Measurements from ENCODE around the gene OTUD5. TPM values are rescaled to one million over a fixed set of nuclear protein-coding genes. Genes with fewer than 3 reads are reported as not detected.
"Not testable (repeated sequence)": the region's sequence is repeated elsewhere in the genome, so short reads cannot be mapped to it uniquely, and the experiment has no call there.

The OTUD5 gene
- total RNA-seq, 1 experiment from 2014 or later, result 52.6 TPM

DNA sequence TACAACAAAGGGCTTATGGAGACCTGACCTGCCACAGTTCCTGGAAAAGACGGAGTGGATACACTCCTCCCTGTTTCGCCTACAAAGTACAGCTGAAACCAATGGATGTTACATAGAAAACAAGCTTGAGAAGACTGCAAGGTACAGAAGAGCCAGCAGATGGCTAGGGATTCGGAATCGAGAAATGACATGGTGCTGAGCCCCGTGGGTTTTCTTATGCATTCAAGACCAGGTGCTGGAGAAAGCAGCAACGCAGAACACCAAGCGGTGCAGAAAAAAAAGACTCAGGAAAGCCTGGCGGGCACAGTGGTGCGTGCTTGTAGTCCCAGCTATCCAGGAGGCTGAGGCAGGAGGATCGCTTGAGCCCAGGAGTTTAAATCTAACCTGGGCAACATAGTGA, 73.7 kb downstream of the OTUD5 start:
- TF ChIP-seq, protein P1, sequence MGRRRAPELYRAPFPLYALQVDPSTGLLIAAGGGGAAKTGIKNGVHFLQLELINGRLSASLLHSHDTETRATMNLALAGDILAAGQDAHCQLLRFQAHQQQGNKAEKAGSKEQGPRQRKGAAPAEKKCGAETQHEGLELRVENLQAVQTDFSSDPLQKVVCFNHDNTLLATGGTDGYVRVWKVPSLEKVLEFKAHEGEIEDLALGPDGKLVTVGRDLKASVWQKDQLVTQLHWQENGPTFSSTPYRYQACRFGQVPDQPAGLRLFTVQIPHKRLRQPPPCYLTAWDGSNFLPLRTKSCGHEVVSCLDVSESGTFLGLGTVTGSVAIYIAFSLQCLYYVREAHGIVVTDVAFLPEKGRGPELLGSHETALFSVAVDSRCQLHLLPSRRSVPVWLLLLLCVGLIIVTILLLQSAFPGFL (CRISPR knock-in tag; IDR thresholded peaks at IDR 0.05; ENCODE audit: borderline replicate concordance), result no peak
- TF ChIP-seq ZNF138 (CRISPR knock-in tag; conservative IDR thresholded peaks at IDR 0.05), result no peak
- TF ChIP-seq ELF4 (CRISPR knock-in tag; IDR thresholded peaks at IDR 0.05; ENCODE audit: low read depth), result no peak
- no peak for TF ChIP-seq ZNF121 (CRISPR knock-in tag; IDR thresholded peaks at IDR 0.05)
- no peak for TF ChIP-seq ETV6 (CRISPR knock-in tag; IDR thresholded peaks at IDR 0.05)
- TF ChIP-seq EMX1 (CRISPR knock-in tag; IDR thresholded peaks at IDR 0.05), result no peak
- no peak for TF ChIP-seq ATF6 (CRISPR knock-in tag; IDR thresholded peaks at IDR 0.05)
- TF ChIP-seq ZBTB21 (CRISPR knock-in tag; IDR thresholded peaks at IDR 0.05; ENCODE audit: borderline replicate concordance), result no peak
- TF ChIP-seq PRRX2 (CRISPR knock-in tag; IDR thresholded peaks at IDR 0.05), result no peak
- no peaks in the 10 kb centered on the region for H3K9me3 Mint-ChIP-seq
- DNase-seq (ENCODE audit: low spot score), result no peak
- H3K27ac Mint-ChIP-seq, result no peak overlapping the region
- ChIA-PET CTCF (no interaction called here), POLR2A (no interaction called here)
- no peak overlapping the region for H3K4me3 Mint-ChIP-seq
- no peaks in the 10 kb centered on the region for H3K36me3 Mint-ChIP-seq
- H3K27me3 Mint-ChIP-seq (ENCODE audit: low read depth), result no peaks in the 10 kb centered on the region; the same call in 1 of the 2 replicates
- no peak for ATAC-seq
- no peaks in the 10 kb centered on the region for H3K4me1 Mint-ChIP-seq

GRCh38 chrX:48876944-48877343, 80.5 kb downstream of the OTUD5 start:
- ATAC-seq; H3K4me3 Mint-ChIP-seq; H3K36me3 Mint-ChIP-seq; H3K4me1 Mint-ChIP-seq; H3K27ac Mint-ChIP-seq; H3K27me3 Mint-ChIP-seq (ENCODE audit: low read depth); DNase-seq (ENCODE audit: low spot score); CTCF ChIA-PET; H3K9me3 Mint-ChIP-seq; POLR2A ChIA-PET: not testable (repeated sequence)

Other genes starting within 250 kb of the OTUD5 start
- gene GLOD5, start 195.9 kb downstream of the OTUD5 start, total RNA-seq (2021), result 0.27 TPM in 1 of 3 replicates, not detected in the others
- gene GATA1, start 171.0 kb downstream of the OTUD5 start, total RNA-seq (2021), result 0.25 to 0.27 TPM (median 0.26 TPM) in 3 replicates
- gene HDAC6, start 155.5 kb downstream of the OTUD5 start, total RNA-seq (2021), result 58.5 to 60.3 TPM (median 59.2 TPM) in 3 replicates
- gene ERAS, start 131.1 kb downstream of the OTUD5 start, total RNA-seq (2021), result not detected in 3 replicates
- 7.4 to 8.0 TPM (median 7.5 TPM) in 3 replicates for gene PCSK1N, start 122.0 kb downstream of the OTUD5 start, total RNA-seq (2021)
- gene TIMM17B, start 59.8 kb downstream of the OTUD5 start, total RNA-seq (2021), result 99.6 to 120 TPM (median 114 TPM) in 3 replicates
- 79.4 to 81.2 TPM (median 81.2 TPM) in 3 replicates for gene PQBP1, start 59.7 kb downstream of the OTUD5 start, total RNA-seq (2021)
- 18.0 to 21.0 TPM (median 20.2 TPM) in 3 replicates for gene SLC35A2, start 46.0 kb downstream of the OTUD5 start, total RNA-seq (2021)
- gene PIM2, start 38.6 kb downstream of the OTUD5 start, total RNA-seq (2021), result 146 to 184 TPM (median 182 TPM) in 3 replicates
- 4.9 to 5.4 TPM (median 5.2 TPM) in 3 replicates for gene KCND1, start 14.2 kb upstream of the OTUD5 start, total RNA-seq (2021)
- gene GRIPAP1, start 44.7 kb upstream of the OTUD5 start, total RNA-seq (2021), result 60.0 to 70.7 TPM (median 60.9 TPM) in 3 replicates
- 46.4 to 51.2 TPM (median 50.0 TPM) in 3 replicates for gene TFE3, start 85.8 kb upstream of the OTUD5 start, total RNA-seq (2021)
- gene CCDC120, start 101.4 kb upstream of the OTUD5 start, total RNA-seq (2021), result 13.0 to 15.2 TPM (median 14.4 TPM) in 3 replicates
- 14.8 to 16.1 TPM (median 15.0 TPM) in 3 replicates for gene PRAF2, start 116.4 kb upstream of the OTUD5 start, total RNA-seq (2021)
- gene WDR45, start 122.3 kb upstream of the OTUD5 start, total RNA-seq (2021), result 20.0 to 23.9 TPM (median 21.4 TPM) in 3 replicates
- gene GPKOW, start 166.1 kb upstream of the OTUD5 start, total RNA-seq (2021), result 18.5 to 19.9 TPM (median 19.0 TPM) in 3 replicates
- gene MAGIX, start 205.2 kb upstream of the OTUD5 start, total RNA-seq (2021), result 1.2 to 2.4 TPM (median 2.0 TPM) in 3 replicates
- gene PLP2, start 214.3 kb upstream of the OTUD5 start, total RNA-seq (2021), result 11.8 to 12.9 TPM (median 12.4 TPM) in 3 replicates
- gene PRICKLE3, start 228.8 kb upstream of the OTUD5 start, total RNA-seq (2021), result 12.5 to 14.6 TPM (median 12.8 TPM) in 3 replicates
- 4.8 to 7.0 TPM (median 5.3 TPM) in 3 replicates for gene SYP, start 242.6 kb upstream of the OTUD5 start, total RNA-seq (2021)